Stimulated activated CD8-positive, alpha-beta memory T cell treated with anti-CD3 and anti-CD28 coated beads, Interleukin-7, amount 100 ng/mL, for 24 hours (primary cell): ENCODE data around the gene EPM2AIP1.
A peak's percentile ranks its signal among the peaks of the same experiment; 100 is the strongest.
"Not testable (repeated sequence)": the region's sequence is repeated elsewhere in the genome, so short reads cannot be mapped to it uniquely, and the experiment has no call there.

Experiments
- DNase-seq: peaks from one replicate; pipeline ENCODE4 v3.0.0-alpha.2; 2020; ENCODE audit warnings: low read depth

The EPM2AIP1 gene

GRCh38 chr3:36954452-36955134 lies 38.3 kb downstream of the EPM2AIP1 start:
- no peak for DNase-seq

GRCh38 chr3:36947814-36948213 lies 45.1 kb downstream of the EPM2AIP1 start:
- DNase-seq = not testable (repeated sequence)

GRCh38 chr3:36945333-36945980 lies 47.5 kb downstream of the EPM2AIP1 start:
- DNase-seq = no peak

GRCh38 chr3:36944641-36945270 lies 48.2 kb downstream of the EPM2AIP1 start, which contains the start of gene TRANK1:
Gene TRANK1 (minus strand): TSS chr3:36945054. CDS start chr3:36944809, 245 bp downstream.
- peak; percentile 64 for DNase-seq

- DNase-seq = no peak
Observed at GRCh38 chr3:36944012-36944640, 48.8 kb downstream of the EPM2AIP1 start.

- DNase-seq = no peak
Observed at GRCh38 chr3:36943601-36944000, 49.3 kb downstream of the EPM2AIP1 start.

- no peak for DNase-seq
Observed at GRCh38 chr3:36942638-36943248, 50.2 kb downstream of the EPM2AIP1 start.

GRCh38 chr3:36941658-36942057 lies 51.3 kb downstream of the EPM2AIP1 start:
- no peak for DNase-seq

GRCh38 chr3:36941162-36941561 lies 51.8 kb downstream of the EPM2AIP1 start:
- no peak for DNase-seq

- no peak for DNase-seq
Observed at GRCh38 chr3:36937492-36937891, 55.4 kb downstream of the EPM2AIP1 start.
